GM12878 (cell line): ENCODE data around the gene MBNL1. TPM values are rescaled to one million over a fixed set of nuclear protein-coding genes. Genes with fewer than 3 reads are reported as not detected.

ENCODE experiments used
- BHLHE40 ChIP-seq, 2 experiments: fragments of 450-650 bp in 1 of 2; IDR thresholded peaks; 2 replicates each; pipeline ENCODE4 v1.6.1; 2011 to 2017; ENCODE audit warnings: low read depth in 2 of 2, borderline replicate concordance in 1 of 2, improper control_type of control experiment in 1 of 2, low read length in 1 of 2, mild to moderate bottlenecking in 1 of 2
- BRCA1 ChIP-seq: IDR thresholded peaks from 2 replicates; pipeline ENCODE4 v1.6.1; 2011; ENCODE audit warnings: low read depth, low read length, improper control_type of control experiment
- CEBPB ChIP-seq, 2 experiments: fragments of 150-350 bp in 1 of 2; IDR thresholded peaks; 2 replicates each; pipeline ENCODE4 v1.6.1; 2012 to 2014; ENCODE audit warnings: low read depth in 2 of 2, low read length in 2 of 2, borderline replicate concordance in 1 of 2, inconsistent platforms in 1 of 2
- HDAC2 ChIP-seq: fragments of 200-600 bp; sonication (generic); IDR thresholded peaks from 2 replicates; pipeline ENCODE4 v1.6.1; 2017
- KAT2A ChIP-seq: conservative IDR thresholded peaks from 2 replicates; pipeline ENCODE4 v1.6.1; 2011; ENCODE audit warnings: low read depth, low read length; ENCODE audit not compliant: control insufficient read depth
- MEF2A ChIP-seq: IDR thresholded peaks from 2 replicates; pipeline ENCODE4 v1.6.1; 2011; ENCODE audit warnings: low read depth, mild to moderate bottlenecking, low read length, moderate library complexity; ENCODE audit not compliant: insufficient read depth
- RFX5 ChIP-seq: IDR thresholded peaks from 2 replicates; pipeline ENCODE4 v1.6.1; 2011; ENCODE audit warnings: low read depth, low read length, improper control_type of control experiment
- SUPT20H ChIP-seq: IDR thresholded peaks from 2 replicates; pipeline ENCODE4 v1.6.1; 2011; ENCODE audit warnings: low read depth, mild to moderate bottlenecking, low read length, moderate library complexity, borderline replicate concordance; ENCODE audit not compliant: control insufficient read depth
- ZNF384 ChIP-seq: IDR thresholded peaks from 2 replicates; pipeline ENCODE4 v1.6.1; 2012; ENCODE audit warnings: low read depth, mild to moderate bottlenecking, low read length, improper control_type of control experiment, borderline replicate concordance
- ZZZ3 ChIP-seq: IDR thresholded peaks from 2 replicates; pipeline ENCODE4 v1.6.1; 2011; ENCODE audit warnings: low read depth; ENCODE audit not compliant: control insufficient read depth, insufficient read length
- polyA plus RNA-seq, 11 experiments: library from polyadenylated mRNA; depleted of rRNA in 4 of 11; unstranded in 6 of 11; stranded (reverse) in 5 of 11; fragments of >200 nt; fragmentation: Nextera tagmentation in 4 of 11; fragmentation: Illumina TruSeq in 1 of 11; extraction: Ambion mirVana in 4 of 11; extraction: Trizol in 1 of 11; gene quantifications; 1 replicate in 1 of 11; 2 replicates in 10 of 11; pipeline versions ENCODE4 v1.2.1 to v1.2.3, GENCODE V29; 2011 to 2016; ENCODE audit warnings: inconsistent platforms in 2 of 11, missing spikeins in 2 of 11, low read depth in 1 of 11
- total RNA-seq, 4 experiments: library from RNA; depleted of rRNA in 3 of 4; stranded (reverse); fragments of >200 nt in 3 of 4; fragmentation: Illumina TruSeq in 1 of 4; extraction: Trizol in 1 of 4; gene quantifications; 2 replicates each; pipeline versions ENCODE4 v1.2.1 to v1.2.3, GENCODE V29; 2013 to 2021
- TF ChIP-seq, protein P1 (sequence below): fragments of 450-650 bp; IDR thresholded peaks from 2 replicates; pipeline ENCODE4 v1.6.1; 2017; ENCODE audit warnings: mild to moderate bottlenecking, low read depth, inconsistent platforms; ENCODE audit not compliant: poor library complexity, severe bottlenecking
- TF ChIP-seq, protein P2 (sequence below): fragments of 450-650 bp; formaldehyde crosslinking; IDR thresholded peaks from 2 replicates; pipeline ENCODE4 v1.4.0; 2022; ENCODE audit warnings: mild to moderate bottlenecking, moderate library complexity
- TF ChIP-seq, protein P3 (sequence below): fragments of 450-650 bp; conservative IDR thresholded peaks from 2 replicates; pipeline ENCODE4 v1.6.1; 2017; ENCODE audit warnings: mild to moderate bottlenecking, moderate library complexity
- TF ChIP-seq, protein P4 (sequence below), 3 experiments: IDR thresholded peaks in 2 of 3; conservative IDR thresholded peaks in 1 of 3; 2 replicates each; pipeline ENCODE4 v1.5.1; 2011; ENCODE audit warnings: low read depth in 3 of 3, low read length in 3 of 3, mild to moderate bottlenecking in 3 of 3, control low read depth in 2 of 3, moderate library complexity in 2 of 3, inconsistent platforms in 1 of 3, mixed read lengths in 1 of 3; ENCODE audit not compliant: control insufficient read depth in 2 of 3, insufficient read depth in 1 of 3; ENCODE audit errors: extremely low read depth in 1 of 3
- TF ChIP-seq, protein P5 (sequence below): fragments of 450-650 bp; IDR thresholded peaks from 2 replicates; pipeline ENCODE4 v1.6.1; 2017; ENCODE audit warnings: antibody characterized with exemption, mild to moderate bottlenecking, moderate library complexity

Gene MBNL1
- total and polyA plus RNA-seq, 10 of the 15 experiments (the other 5 are each of a cell fraction or from before 2014, with no cell fraction given): 59.6 to 337 (median 143) TPM

DNA sequence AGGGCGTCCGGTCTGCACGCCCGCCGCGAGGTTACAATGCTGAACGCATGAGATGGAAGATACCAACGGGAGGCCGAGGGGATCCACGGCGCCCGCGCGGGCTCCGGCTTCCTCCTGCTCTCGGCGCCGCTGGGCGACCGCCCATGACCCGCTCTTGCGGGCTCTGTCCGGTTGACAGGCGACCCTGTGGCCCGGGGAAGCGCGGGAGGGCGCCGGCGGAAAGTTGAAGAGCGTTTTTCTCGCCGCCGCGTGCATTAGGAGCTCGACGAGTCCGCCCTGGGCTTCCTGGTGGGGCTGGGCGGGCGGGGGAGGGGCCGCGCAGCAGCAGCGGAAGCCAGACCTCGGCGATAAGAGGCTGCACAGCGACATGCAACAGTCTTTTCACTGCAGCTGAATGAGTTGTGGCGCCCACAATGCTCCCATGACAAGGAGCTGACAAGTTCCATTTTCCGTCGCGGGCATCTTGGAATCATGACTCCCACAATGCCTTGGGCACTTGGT lies at the start of gene MBNL1 (continued):
- TF ChIP-seq BHLHE40 (IDR thresholded peaks at IDR 0.05; ENCODE audit: borderline replicate concordance in 1 of 2, low read depth in 2 of 2, low read length in 1 of 2) (peak; percentile 80 to 95), SUPT20H (no peak), BRCA1 (no peak), ZZZ3 (no peak), MEF2A (0 out of 2 replicates have a peak, but pooled peaks have one; percentile 6), CEBPB (IDR thresholded peaks at IDR 0.05; ENCODE audit: borderline replicate concordance in 1 of 2, low read depth in 2 of 2, low read length in 2 of 2) (no peak), ZNF384 (no peak), RFX5 (0 out of 2 replicates have a peak, but pooled peaks have one; percentile 36), KAT2A (no peak), HDAC2 (no peak)
- TF ChIP-seq, protein P1, sequence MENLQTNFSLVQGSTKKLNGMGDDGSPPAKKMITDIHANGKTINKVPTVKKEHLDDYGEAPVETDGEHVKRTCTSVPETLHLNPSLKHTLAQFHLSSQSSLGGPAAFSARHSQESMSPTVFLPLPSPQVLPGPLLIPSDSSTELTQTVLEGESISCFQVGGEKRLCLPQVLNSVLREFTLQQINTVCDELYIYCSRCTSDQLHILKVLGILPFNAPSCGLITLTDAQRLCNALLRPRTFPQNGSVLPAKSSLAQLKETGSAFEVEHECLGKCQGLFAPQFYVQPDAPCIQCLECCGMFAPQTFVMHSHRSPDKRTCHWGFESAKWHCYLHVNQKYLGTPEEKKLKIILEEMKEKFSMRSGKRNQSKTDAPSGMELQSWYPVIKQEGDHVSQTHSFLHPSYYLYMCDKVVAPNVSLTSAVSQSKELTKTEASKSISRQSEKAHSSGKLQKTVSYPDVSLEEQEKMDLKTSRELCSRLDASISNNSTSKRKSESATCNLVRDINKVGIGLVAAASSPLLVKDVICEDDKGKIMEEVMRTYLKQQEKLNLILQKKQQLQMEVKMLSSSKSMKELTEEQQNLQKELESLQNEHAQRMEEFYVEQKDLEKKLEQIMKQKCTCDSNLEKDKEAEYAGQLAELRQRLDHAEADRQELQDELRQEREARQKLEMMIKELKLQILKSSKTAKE: peak; percentile 30
- TF ChIP-seq, protein P2, sequence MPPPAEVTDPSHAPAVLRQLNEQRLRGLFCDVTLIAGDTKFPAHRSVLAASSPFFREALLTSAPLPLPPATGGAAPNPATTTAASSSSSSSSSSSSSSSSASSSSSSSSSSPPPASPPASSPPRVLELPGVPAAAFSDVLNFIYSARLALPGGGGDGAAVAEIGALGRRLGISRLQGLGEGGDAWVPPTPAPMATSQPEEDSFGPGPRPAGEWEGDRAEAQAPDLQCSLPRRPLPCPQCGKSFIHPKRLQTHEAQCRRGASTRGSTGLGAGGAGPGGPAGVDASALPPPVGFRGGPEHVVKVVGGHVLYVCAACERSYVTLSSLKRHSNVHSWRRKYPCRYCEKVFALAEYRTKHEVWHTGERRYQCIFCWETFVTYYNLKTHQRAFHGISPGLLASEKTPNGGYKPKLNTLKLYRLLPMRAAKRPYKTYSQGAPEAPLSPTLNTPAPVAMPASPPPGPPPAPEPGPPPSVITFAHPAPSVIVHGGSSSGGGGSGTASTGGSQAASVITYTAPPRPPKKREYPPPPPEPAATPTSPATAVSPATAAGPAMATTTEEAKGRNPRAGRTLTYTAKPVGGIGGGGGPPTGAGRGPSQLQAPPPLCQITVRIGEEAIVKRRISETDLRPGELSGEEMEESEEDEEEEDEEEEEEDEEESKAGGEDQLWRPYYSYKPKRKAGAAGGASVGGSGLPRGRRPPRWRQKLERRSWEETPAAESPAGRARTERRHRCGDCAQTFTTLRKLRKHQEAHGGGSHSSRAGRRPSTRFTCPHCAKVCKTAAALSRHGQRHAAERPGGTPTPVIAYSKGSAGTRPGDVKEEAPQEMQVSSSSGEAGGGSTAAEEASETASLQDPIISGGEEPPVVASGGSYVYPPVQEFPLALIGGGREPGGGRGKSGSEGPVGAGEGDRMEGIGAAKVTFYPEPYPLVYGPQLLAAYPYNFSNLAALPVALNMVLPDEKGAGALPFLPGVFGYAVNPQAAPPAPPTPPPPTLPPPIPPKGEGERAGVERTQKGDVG (CRISPR knock-in tag): no peak
- TF ChIP-seq, protein P3, sequence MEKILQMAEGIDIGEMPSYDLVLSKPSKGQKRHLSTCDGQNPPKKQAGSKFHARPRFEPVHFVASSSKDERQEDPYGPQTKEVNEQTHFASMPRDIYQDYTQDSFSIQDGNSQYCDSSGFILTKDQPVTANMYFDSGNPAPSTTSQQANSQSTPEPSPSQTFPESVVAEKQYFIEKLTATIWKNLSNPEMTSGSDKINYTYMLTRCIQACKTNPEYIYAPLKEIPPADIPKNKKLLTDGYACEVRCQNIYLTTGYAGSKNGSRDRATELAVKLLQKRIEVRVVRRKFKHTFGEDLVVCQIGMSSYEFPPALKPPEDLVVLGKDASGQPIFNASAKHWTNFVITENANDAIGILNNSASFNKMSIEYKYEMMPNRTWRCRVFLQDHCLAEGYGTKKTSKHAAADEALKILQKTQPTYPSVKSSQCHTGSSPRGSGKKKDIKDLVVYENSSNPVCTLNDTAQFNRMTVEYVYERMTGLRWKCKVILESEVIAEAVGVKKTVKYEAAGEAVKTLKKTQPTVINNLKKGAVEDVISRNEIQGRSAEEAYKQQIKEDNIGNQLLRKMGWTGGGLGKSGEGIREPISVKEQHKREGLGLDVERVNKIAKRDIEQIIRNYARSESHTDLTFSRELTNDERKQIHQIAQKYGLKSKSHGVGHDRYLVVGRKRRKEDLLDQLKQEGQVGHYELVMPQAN: peak; percentile 20; the same call in 1 of the 2 replicates
- TF ChIP-seq, protein P4, sequence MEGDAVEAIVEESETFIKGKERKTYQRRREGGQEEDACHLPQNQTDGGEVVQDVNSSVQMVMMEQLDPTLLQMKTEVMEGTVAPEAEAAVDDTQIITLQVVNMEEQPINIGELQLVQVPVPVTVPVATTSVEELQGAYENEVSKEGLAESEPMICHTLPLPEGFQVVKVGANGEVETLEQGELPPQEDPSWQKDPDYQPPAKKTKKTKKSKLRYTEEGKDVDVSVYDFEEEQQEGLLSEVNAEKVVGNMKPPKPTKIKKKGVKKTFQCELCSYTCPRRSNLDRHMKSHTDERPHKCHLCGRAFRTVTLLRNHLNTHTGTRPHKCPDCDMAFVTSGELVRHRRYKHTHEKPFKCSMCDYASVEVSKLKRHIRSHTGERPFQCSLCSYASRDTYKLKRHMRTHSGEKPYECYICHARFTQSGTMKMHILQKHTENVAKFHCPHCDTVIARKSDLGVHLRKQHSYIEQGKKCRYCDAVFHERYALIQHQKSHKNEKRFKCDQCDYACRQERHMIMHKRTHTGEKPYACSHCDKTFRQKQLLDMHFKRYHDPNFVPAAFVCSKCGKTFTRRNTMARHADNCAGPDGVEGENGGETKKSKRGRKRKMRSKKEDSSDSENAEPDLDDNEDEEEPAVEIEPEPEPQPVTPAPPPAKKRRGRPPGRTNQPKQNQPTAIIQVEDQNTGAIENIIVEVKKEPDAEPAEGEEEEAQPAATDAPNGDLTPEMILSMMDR (IDR thresholded peaks at IDR 0.05 in 2 of 3, conservative IDR thresholded peaks at IDR 0.05 in 1 of 3; ENCODE audit: control insufficient read depth in 2 of 3, extremely low read depth in 1 of 3, insufficient read depth in 1 of 3, low read depth in 3 of 3, low read length in 3 of 3): no peak
- TF ChIP-seq, protein P5, sequence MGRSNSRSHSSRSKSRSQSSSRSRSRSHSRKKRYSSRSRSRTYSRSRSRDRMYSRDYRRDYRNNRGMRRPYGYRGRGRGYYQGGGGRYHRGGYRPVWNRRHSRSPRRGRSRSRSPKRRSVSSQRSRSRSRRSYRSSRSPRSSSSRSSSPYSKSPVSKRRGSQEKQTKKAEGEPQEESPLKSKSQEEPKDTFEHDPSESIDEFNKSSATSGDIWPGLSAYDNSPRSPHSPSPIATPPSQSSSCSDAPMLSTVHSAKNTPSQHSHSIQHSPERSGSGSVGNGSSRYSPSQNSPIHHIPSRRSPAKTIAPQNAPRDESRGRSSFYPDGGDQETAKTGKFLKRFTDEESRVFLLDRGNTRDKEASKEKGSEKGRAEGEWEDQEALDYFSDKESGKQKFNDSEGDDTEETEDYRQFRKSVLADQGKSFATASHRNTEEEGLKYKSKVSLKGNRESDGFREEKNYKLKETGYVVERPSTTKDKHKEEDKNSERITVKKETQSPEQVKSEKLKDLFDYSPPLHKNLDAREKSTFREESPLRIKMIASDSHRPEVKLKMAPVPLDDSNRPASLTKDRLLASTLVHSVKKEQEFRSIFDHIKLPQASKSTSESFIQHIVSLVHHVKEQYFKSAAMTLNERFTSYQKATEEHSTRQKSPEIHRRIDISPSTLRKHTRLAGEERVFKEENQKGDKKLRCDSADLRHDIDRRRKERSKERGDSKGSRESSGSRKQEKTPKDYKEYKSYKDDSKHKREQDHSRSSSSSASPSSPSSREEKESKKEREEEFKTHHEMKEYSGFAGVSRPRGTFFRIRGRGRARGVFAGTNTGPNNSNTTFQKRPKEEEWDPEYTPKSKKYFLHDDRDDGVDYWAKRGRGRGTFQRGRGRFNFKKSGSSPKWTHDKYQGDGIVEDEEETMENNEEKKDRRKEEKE: peak; percentile 88
